Vagina (tissue), 2 donors: ENCODE measurements around the gene CDH3. TPM values are rescaled to one million over a fixed set of nuclear protein-coding genes. Genes with fewer than 3 reads are reported as not detected.

Experiments
- DNase-seq, 2 donors: peaks; one replicate each; pipeline ENCODE4 v3.0.0-alpha.2; 2017; ENCODE audit errors: extremely low spot score in 2 of 2
- H3K27ac ChIP-seq: fragments of 200-600 bp; sonication (generic); one replicate; pipeline ENCODE4 v1.5.1; 2019
- H3K27me3 ChIP-seq: fragments of 200-600 bp; sonication (generic); one replicate; pipeline ENCODE4 v1.5.1; 2019
- H3K36me3 ChIP-seq, 2 donors: fragments of 200-600 bp; sonication (generic); one replicate each; pipeline ENCODE4 v1.5.1; 2017 to 2019
- H3K4me1 ChIP-seq: fragments of 200-600 bp; sonication (generic); one replicate; pipeline ENCODE4 v1.5.1; 2019
- H3K4me3 ChIP-seq, 2 donors: fragments of 200-600 bp; sonication (generic); 1 replicate in 1 of 2; 2 replicates in 1 of 2; pipeline ENCODE4 v1.5.1; 2016 to 2019
- H3K9me3 ChIP-seq: fragments of 200-600 bp; sonication (generic); one replicate; pipeline ENCODE4 v1.5.1; 2019
- CTCF ChIP-seq, 3 experiments: fragments of 450-650 bp in 2 of 3; fragments of 200-600 bp in 1 of 3; sonication (generic) in 1 of 3; IDR thresholded peaks; one replicate each; pipeline ENCODE4 v1.5.1; 2017 to 2019; ENCODE audit warnings: antibody characterized with exemption in 3 of 3, mild to moderate bottlenecking in 2 of 3, moderate library complexity in 2 of 3
- POLR2A ChIP-seq, 2 donors: fragments of 450-650 bp; IDR thresholded peaks; one replicate each; pipeline ENCODE4 v1.6.1; 2017; ENCODE audit warnings: antibody characterized with exemption in 2 of 2, mild to moderate bottlenecking in 2 of 2, moderate library complexity in 2 of 2
- POLR2AphosphoS5 ChIP-seq, 2 donors: sonication (generic); formaldehyde crosslinking; IDR thresholded peaks; one replicate each; pipeline ENCODE4 v1.9.0; 2017; ENCODE audit warnings: antibody characterized with exemption in 2 of 2, mild to moderate bottlenecking in 2 of 2, low read depth in 1 of 2; ENCODE audit not compliant: insufficient read depth in 1 of 2
- intact Hi-C: fragments of 100-400 bp; cut with DNase I; formaldehyde crosslinking; loops from one replicate; pipeline ENCODE4 v1.15.1; 2023
- total RNA-seq: library from RNA; depleted of rRNA; stranded (reverse); fragments of >200 nt; gene quantifications from one replicate; pipeline ENCODE4 v1.2.3, GENCODE V29; 2016

The CDH3 gene
- total RNA-seq, 1 donor from 2014 or later = 35.4 TPM

GRCh38 chr16:68717684-68718083 is 72.6 kb downstream of the CDH3 start:
- Histone ChIP-seq H3K4me3 (no peak overlapping the region), H3K27ac (no peak overlapping the region), H3K4me1 (no peaks in the 10 kb centered on the region), H3K36me3 (no peaks in the 10 kb centered on the region), H3K9me3 (no peaks in the 10 kb centered on the region), H3K27me3 (no peaks in the 10 kb centered on the region)
- TF ChIP-seq CTCF (IDR thresholded peaks at IDR 0.05) (no peak), POLR2A (IDR thresholded peaks at IDR 0.05) (no peak), POLR2AphosphoS5 (IDR thresholded peaks at IDR 0.05; ENCODE audit: insufficient read depth in 1 of 2, low read depth in 1 of 2) (no peak)
- intact Hi-C loops = no loop called here
- no peak for DNase-seq

GRCh38 chr16:68718590-68718989 is 73.5 kb downstream of the CDH3 start:
- Histone ChIP-seq H3K4me3 (no peak overlapping the region), H3K27me3 (no peaks in the 10 kb centered on the region), H3K9me3 (no peaks in the 10 kb centered on the region), H3K4me1 (no peaks in the 10 kb centered on the region), H3K36me3 (no peaks in the 10 kb centered on the region), H3K27ac (no peak overlapping the region)
- intact Hi-C loops = no loop called here
- DNase-seq = no peak
- TF ChIP-seq POLR2A (IDR thresholded peaks at IDR 0.05) = no peak
- TF ChIP-seq CTCF (IDR thresholded peaks at IDR 0.05) = no peak
- no peak for TF ChIP-seq POLR2AphosphoS5 (IDR thresholded peaks at IDR 0.05; ENCODE audit: insufficient read depth in 1 of 2, low read depth in 1 of 2)

- no peak overlapping the region for H3K4me3 ChIP-seq
- H3K36me3 ChIP-seq = no peaks in the 10 kb centered on the region
- no peak overlapping the region for H3K27ac ChIP-seq
- intact Hi-C loops = no loop called here
- H3K27me3 ChIP-seq = no peaks in the 10 kb centered on the region
- no peak for TF ChIP-seq CTCF (IDR thresholded peaks at IDR 0.05)
- TF ChIP-seq POLR2AphosphoS5 (IDR thresholded peaks at IDR 0.05; ENCODE audit: insufficient read depth in 1 of 2, low read depth in 1 of 2) = no peak
- TF ChIP-seq POLR2A (IDR thresholded peaks at IDR 0.05) = no peak
- H3K4me1 ChIP-seq = no peaks in the 10 kb centered on the region
- DNase-seq = no peak
- no peaks in the 10 kb centered on the region for H3K9me3 ChIP-seq
Observed at GRCh38 chr16:68719993-68720489, 74.9 kb downstream of the CDH3 start.

GRCh38 chr16:68722119-68723024 is 77.3 kb downstream of the CDH3 start:
- no peak for DNase-seq
- H3K36me3 ChIP-seq = no peaks in the 10 kb centered on the region
- TF ChIP-seq POLR2AphosphoS5 (IDR thresholded peaks at IDR 0.05; ENCODE audit: insufficient read depth in 1 of 2, low read depth in 1 of 2) (no peak), CTCF (IDR thresholded peaks at IDR 0.05) (no peak), POLR2A (IDR thresholded peaks at IDR 0.05) (no peak)
- intact Hi-C loops = no loop called here
- no peaks in the 10 kb centered on the region for H3K27me3 ChIP-seq
- H3K4me1 ChIP-seq = no peaks in the 10 kb centered on the region
- no peak overlapping the region for H3K27ac ChIP-seq
- H3K9me3 ChIP-seq = no peaks in the 10 kb centered on the region
- no peak overlapping the region for H3K4me3 ChIP-seq

- TF ChIP-seq POLR2A (IDR thresholded peaks at IDR 0.05) = no peak
- TF ChIP-seq CTCF (IDR thresholded peaks at IDR 0.05) = no peak
- TF ChIP-seq POLR2AphosphoS5 (IDR thresholded peaks at IDR 0.05; ENCODE audit: insufficient read depth in 1 of 2, low read depth in 1 of 2) = no peak
- intact Hi-C loops = no loop called here
- H3K36me3 ChIP-seq = no peaks in the 10 kb centered on the region
- no peak for DNase-seq
- H3K27ac ChIP-seq = no peak overlapping the region
- no peaks in the 10 kb centered on the region for H3K4me1 ChIP-seq
- H3K27me3 ChIP-seq = no peaks in the 10 kb centered on the region
- H3K4me3 ChIP-seq = no peak overlapping the region
- no peaks in the 10 kb centered on the region for H3K9me3 ChIP-seq
Observed at GRCh38 chr16:68724797-68725196, 79.7 kb downstream of the CDH3 start.
